Osteoblast (primary cell): ENCODE data around the gene EFNB1. TPM values are rescaled to one million over a fixed set of nuclear protein-coding genes. Genes with fewer than 3 reads are reported as not detected.

Experiments used
- DNase-seq: peaks from one replicate; pipeline ENCODE4 v3.0.0; 2011; ENCODE audit warnings: low spot score, mixed read lengths; ENCODE audit not compliant: insufficient read length; ENCODE audit errors: missing footprints
- H2AFZ ChIP-seq: 2 replicates; pipeline ENCODE4 v1.6.0; 2011; ENCODE audit warnings: mild to moderate bottlenecking, low read length
- H3K27ac ChIP-seq: 2 replicates; pipeline ENCODE4 v1.5.1; 2011; ENCODE audit warnings: mild to moderate bottlenecking, low read depth, low read length, moderate library complexity
- H3K27me3 ChIP-seq: 2 replicates; pipeline ENCODE4 v1.6.0; 2012; ENCODE audit warnings: mild to moderate bottlenecking, control low read depth, inconsistent platforms, low read length, moderate library complexity; ENCODE audit not compliant: insufficient read depth
- H3K36me3 ChIP-seq: 2 replicates; pipeline ENCODE4 v1.5.1; 2011; ENCODE audit warnings: mild to moderate bottlenecking, low read length, control low read depth, moderate library complexity; ENCODE audit not compliant: insufficient read depth
- H3K4me1 ChIP-seq: 2 replicates; pipeline ENCODE4 v1.5.1; 2011; ENCODE audit warnings: mild to moderate bottlenecking, low read length, control low read depth, moderate library complexity; ENCODE audit not compliant: insufficient read depth
- H3K4me2 ChIP-seq: 2 replicates; pipeline ENCODE4 v1.6.0; 2011; ENCODE audit warnings: mild to moderate bottlenecking, low read length; ENCODE audit not compliant: insufficient read depth
- H3K4me3 ChIP-seq: fragments of 200-600 bp; sonication (generic); 3 replicates; pipeline ENCODE4 v1.5.1; 2012; ENCODE audit warnings: mild to moderate bottlenecking, low read length, inconsistent platforms; ENCODE audit not compliant: insufficient read depth
- H3K79me2 ChIP-seq: 2 replicates; pipeline ENCODE4 v1.6.0; 2012; ENCODE audit warnings: mild to moderate bottlenecking, low read length, control low read depth, inconsistent platforms; ENCODE audit not compliant: insufficient read depth
- H3K9me3 ChIP-seq: 2 replicates; pipeline ENCODE4 v1.5.1; 2011; ENCODE audit warnings: low read depth, low read length, control low read depth
- H4K20me1 ChIP-seq: 2 replicates; pipeline ENCODE4 v1.6.0; 2012; ENCODE audit warnings: mild to moderate bottlenecking, low read length, control low read depth; ENCODE audit not compliant: insufficient read depth
- CTCF ChIP-seq: IDR thresholded peaks from 2 replicates; pipeline ENCODE4 v1.5.1; 2011; ENCODE audit warnings: mild to moderate bottlenecking, low read depth, low read length, moderate library complexity; ENCODE audit errors: extremely low read depth
- total RNA-seq: library from RNA; depleted of rRNA; stranded (reverse); fragments of >200 nt; gene quantifications from 2 replicates; pipeline ENCODE4 v1.2.3, GENCODE V29; 2012

EFNB1 gene
- total RNA-seq, 1 donor, result 34.7 TPM

DNA sequence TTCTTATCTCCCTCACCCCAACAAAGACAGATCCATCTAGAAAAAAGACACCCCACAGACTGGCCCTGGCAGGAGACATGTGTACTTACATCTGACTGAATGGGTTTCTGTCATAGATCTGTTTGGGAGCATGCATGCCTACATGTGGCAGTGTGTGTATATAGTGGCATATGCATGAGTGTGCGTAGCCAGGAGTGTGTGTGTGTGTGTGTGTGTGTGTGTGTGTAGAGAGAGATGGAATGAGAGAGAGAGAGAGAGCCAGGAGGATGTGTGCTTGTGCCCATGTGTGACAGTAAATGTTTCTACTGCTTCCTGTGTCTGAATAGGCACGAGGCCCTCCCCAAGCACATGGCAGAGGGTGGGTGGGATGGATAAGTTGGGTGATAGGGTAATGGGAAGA is 37.1 kb downstream of the EFNB1 start:
- Histone ChIP-seq H3K9me3 (no peaks in the 10 kb centered on the region), H3K4me2 (no peak overlapping the region), H3K36me3 (no peaks in the 10 kb centered on the region), H4K20me1 (no peaks in the 10 kb centered on the region), H3K27ac (no peak overlapping the region), H3K27me3 (peaks cover 44% of the 10 kb centered on the region), H2AFZ (no peak overlapping the region), H3K79me2 (no peaks in the 10 kb centered on the region), H3K4me1 (no peaks in the 10 kb centered on the region), H3K4me3 (no peak overlapping the region)
- no peak for DNase-seq
- TF ChIP-seq CTCF, result no peak

- no peaks in the 10 kb centered on the region for H3K36me3 ChIP-seq
- H3K27ac ChIP-seq, result no peak overlapping the region
- peak overlapping the region; percentile 47 for H2AFZ ChIP-seq
- no peak overlapping the region for H3K4me3 ChIP-seq
- H3K79me2 ChIP-seq, result no peaks in the 10 kb centered on the region
- H4K20me1 ChIP-seq, result no peaks in the 10 kb centered on the region
- no peak for DNase-seq
- peaks cover 37% of the 10 kb centered on the region for H3K27me3 ChIP-seq
- no peak overlapping the region for H3K4me2 ChIP-seq
- TF ChIP-seq CTCF, result no peak
- no peaks in the 10 kb centered on the region for H3K9me3 ChIP-seq
- no peaks in the 10 kb centered on the region for H3K4me1 ChIP-seq
Measured at GRCh38 chrX:68867458-68868112, 38.8 kb downstream of the EFNB1 start.

GRCh38 chrX:68868316-68868715 is 39.5 kb downstream of the EFNB1 start:
- no peak for TF ChIP-seq CTCF
- no peak overlapping the region for H3K4me3 ChIP-seq
- H3K27me3 ChIP-seq, result peaks cover 41% of the 10 kb centered on the region
- no peak for DNase-seq
- H3K36me3 ChIP-seq, result no peaks in the 10 kb centered on the region
- H2AFZ ChIP-seq, result no peak overlapping the region
- no peak overlapping the region for H3K4me2 ChIP-seq
- no peaks in the 10 kb centered on the region for H3K4me1 ChIP-seq
- H3K27ac ChIP-seq, result no peak overlapping the region
- no peaks in the 10 kb centered on the region for H3K79me2 ChIP-seq
- H4K20me1 ChIP-seq, result no peaks in the 10 kb centered on the region
- no peaks in the 10 kb centered on the region for H3K9me3 ChIP-seq

GRCh38 chrX:68868902-68869800 is 40.3 kb downstream of the EFNB1 start:
- H3K4me1 ChIP-seq, result no peaks in the 10 kb centered on the region
- H3K36me3 ChIP-seq, result no peaks in the 10 kb centered on the region
- no peak overlapping the region for H3K27ac ChIP-seq
- DNase-seq, result no peak
- H3K4me2 ChIP-seq, result no peak overlapping the region
- no peaks in the 10 kb centered on the region for H3K79me2 ChIP-seq
- H3K9me3 ChIP-seq, result no peaks in the 10 kb centered on the region
- no peaks in the 10 kb centered on the region for H4K20me1 ChIP-seq
- no peak overlapping the region for H2AFZ ChIP-seq
- peaks cover 37% of the 10 kb centered on the region for H3K27me3 ChIP-seq
- no peak overlapping the region for H3K4me3 ChIP-seq
- TF ChIP-seq CTCF, result no peak
